Medulla oblongata (tissue), 1 donor: ENCODE data around the gene PMAIP1.
"Not testable (repeated sequence)": the region's sequence is repeated elsewhere in the genome, so short reads cannot be mapped to it uniquely, and the experiment has no call there.

ENCODE experiments used
- DNase-seq: peaks from one replicate; pipeline ENCODE4 v3.0.0-alpha.2; 2015; ENCODE audit errors: extremely low spot score

Gene PMAIP1

DNA sequence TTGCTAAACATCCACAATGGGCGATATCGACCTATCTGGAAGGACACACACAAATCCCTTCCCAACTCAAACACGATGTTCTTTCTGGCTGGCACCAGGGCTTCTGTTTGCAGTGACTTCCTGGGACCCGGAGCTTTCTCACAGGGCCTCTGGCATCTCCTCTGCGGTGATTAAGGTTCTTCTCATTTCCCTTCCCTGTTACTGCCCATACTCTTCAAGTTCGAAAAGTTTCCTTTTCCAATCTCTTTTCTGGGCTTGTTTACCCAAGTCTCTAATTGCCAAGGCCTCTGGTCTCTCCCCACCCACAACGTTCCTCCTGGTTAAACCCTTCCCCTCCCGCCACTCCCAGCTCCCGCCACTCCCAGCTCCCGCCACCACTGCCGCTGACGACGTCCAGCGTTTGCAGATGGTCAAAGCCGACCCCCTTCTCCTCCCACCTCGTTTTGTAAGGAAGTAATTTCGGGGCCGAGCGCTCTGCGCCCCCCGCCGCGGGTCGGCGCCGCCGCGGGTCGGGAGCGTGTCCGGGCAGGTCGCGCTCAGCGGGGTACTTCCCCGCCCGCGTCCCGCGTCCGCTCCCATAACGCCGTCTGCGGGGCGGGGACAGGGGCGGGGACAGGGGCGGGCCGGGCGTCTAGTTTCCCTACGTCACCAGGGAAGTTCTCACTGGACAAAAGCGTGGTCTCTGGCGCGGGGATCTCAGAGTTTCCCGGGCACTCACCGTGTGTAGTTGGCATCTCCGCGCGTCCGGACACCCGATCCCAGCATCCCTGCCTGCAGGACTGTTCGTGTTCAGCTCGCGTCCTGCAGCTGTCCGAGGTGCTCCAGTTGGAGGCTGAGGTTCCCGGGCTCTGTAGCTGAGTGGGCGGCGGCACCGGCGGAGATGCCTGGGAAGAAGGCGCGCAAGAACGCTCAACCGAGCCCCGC is at the start of gene PMAIP1:
Gene PMAIP1 (plus strand): TSS at position 699 of the 924 bp plus-strand sequence. CDS start 182 bp downstream, at position 881.
- peak; percentile 78 for DNase-seq

DNA sequence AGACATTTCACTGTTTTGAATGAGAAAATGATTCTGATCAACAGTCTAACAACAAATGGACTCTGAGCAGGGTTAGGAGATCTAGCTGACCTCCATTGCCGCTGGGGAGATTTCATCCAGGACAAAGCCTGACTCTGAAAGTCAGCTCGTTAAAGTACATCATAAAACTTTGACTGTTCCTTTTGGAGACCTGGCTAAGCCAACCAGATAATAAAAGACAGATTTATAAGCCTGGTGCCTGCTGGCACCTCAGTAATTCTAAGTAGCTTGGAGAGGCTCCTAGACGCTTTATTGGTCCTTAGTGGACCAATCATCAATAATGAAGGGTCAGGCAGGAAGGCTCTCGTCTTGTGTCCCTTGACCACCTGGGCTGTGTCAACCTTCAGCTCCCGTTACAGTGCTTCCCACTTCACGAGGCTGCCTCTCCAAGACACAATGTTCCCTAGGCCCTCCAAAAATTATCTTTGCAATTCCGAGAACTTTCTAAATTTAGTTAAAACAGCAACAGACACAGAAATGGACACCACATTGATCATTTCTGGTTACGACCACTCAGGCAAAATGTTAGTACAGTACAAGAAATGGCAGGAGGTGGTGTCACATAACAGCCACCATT is 47.9 kb upstream of the PMAIP1 start:
- no peak for DNase-seq

DNA sequence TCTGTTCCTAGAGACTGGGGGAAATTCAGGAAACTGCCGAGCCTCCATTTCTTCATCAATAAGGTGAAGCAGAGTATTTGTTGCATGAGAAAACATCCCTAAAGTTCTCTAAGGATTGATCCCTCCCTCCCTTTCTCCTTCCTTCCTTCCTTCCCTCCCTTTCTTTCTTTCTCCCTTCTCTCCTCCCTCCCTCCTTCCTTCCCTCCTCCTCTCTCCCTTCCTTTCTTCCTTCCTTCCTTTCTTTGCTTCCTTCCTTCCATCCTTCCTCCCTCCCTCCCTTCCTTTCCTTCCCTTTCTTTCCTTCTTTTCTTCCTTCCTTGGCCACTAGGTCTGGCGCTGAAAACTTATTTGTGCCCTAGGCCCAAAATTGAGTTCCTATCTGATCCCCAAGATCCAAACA is 47.2 kb upstream of the PMAIP1 start:
- no peak for DNase-seq

DNA sequence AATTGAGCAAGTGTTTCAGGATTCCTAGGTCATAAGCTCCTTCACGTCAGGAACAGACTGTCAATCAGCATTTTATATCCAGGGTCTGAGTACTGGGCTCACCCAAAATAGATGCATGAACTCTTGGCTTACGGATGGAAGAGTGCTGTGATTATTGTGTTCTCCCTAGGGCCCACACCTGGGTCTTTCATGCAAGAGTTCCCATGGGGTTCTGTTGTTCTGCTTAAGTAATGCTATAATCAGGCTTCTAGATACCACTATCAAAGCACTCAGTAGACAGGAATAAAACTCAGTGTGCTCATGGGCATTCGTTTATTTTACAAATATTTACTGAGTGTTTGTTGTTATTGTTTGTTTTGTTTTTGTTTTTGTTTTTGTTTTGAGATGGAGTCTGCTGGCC is 46.4 kb upstream of the PMAIP1 start:
- DNase-seq, result no peak

DNA sequence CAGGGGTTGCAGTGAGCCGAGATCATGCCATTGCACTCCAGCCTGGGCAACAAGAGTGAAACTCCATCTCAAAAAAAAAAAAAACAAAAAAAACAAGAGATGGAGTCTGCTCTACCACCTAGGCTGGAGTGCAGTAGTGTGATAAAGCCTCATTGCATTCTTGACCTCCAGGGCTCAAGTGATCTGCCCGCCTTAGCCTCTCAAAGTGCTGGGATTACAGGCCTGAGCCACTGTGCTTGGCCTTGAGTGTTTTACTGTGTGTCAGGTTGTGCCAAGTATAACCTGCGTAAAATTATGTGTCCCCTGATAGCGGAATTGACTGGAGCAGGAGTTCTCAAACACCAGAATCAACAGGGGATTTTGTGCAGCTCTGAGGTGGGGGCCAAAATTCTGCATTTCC is 45.8 kb upstream of the PMAIP1 start:
- DNase-seq, result not testable (repeated sequence)

DNA sequence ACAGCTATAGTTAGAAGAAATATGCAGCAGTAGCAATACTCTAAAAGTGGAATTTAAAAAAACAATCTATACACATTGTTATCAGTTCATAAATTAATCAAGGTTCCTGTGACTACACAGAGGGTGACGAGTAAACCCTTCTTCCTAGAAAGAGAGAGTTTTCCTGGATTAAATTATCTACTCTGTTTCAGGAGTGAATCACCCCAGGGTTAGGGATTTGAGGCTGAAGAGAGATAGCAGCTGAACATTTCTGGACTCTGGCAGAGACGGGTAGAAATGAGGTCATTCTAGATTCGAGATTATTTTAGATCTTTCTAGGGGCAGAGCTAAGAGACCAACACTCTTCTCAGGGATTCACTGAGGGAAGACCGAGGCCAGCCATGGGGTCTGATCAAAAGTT is 38.8 kb upstream of the PMAIP1 start:
- no peak for DNase-seq

DNA sequence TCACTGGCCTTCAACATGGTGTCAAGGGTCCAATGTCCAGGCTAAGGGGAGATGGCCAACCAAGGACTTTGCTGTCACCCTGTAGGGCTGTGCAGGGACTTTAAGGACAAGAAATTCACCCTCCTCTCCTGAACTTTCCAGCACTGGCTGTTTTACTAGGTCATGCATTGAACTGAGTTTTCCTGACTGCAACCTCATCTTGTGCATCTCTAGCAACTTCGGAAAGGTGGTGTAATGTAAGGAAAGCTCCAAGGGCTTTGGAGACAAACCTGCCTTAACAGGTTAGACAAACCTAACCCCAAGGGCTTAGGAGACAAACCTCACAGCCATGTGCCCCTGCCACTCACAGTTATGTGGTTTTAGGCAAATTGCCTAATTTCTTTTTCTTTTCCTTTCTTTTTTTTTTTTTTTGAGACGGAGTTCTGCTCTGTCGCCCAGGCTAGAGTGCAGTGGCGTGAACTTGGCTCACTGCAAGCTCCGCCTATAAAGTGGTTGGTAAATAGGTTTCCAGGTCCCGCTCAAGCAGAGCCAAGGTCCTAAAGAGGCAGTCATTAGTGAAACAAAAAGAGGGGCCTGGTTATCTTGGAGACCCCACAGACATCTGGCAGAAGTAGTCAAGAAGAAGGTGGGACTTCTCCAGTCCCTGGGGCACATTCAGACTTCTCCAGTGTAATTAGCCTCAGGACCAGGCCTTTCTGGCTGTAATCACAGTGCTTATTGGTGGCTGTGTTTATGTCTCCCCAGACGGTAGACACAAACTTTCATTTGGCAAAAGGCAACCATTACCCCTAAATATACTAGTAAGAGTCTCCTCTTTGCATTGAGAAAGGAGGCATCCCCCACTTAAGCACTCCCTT is 37.6 kb upstream of the PMAIP1 start:
- no peak for DNase-seq

DNA sequence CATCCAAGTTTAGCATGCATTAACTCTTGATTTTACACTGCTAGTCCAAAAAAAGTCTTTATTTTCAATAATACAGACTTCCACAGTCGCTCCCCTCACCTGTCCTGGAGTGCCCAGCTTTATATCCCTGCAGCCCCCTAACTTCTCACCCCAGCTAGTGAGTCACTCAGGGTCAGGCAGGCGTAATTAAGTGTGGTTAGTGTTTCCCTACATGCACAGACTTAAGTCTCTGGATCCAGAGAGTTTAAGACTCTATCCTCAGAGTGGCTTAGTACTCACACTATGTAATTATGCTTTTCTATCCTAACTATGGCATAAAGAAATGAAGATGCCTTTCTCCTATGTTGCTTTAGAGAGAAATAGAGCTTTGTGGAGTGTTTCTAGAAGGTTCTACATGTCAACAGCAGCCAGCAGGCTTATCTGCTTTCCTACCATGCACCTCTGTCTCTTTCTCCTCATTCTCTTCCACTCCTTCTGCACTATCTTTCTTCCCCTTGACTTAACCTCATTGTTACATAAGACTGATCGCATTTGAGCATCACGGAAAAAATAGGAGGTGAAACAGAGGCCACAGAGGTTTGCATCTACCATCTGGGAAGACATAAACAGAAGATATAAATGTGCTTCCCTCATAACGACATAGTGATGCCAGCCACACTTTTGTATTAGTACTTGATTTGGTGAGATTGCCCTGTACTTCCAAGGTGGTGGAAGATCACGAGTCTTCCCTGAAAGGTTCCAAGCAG is 34.4 kb upstream of the PMAIP1 start:
- no peak for DNase-seq

DNA sequence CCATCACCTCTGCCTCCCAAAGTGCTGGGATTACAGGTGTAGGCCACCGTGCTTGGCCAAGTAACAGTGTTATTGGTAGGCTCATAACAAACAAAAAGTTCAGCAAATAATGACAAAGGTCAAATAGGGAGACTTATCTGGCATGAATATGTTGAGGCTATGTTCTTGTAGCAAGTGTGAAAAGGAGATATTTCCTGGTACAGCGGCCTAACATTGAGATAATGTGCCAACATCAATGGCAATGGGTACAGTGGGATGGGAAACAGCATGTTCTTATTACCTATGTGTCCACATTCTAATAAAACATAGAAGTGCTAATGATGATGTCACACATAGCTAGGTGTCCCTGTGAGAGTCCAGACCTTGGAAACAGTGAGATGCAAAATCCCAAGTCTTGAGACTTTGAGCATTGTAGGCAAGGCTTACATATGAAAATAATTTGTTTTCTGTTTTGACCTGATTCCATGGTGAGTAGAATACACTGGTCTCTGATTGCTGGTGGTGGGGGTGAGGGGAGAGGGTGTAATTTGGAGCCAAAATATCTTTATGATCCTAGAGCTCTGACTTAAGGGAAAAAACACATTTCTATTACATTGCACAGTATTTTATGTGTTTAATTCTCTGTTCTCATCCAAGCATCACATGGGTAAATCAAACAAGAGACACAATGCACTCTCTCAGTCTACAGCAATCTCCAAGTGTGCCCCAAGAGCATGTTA is 33.1 kb upstream of the PMAIP1 start:
- DNase-seq, result no peak

DNA sequence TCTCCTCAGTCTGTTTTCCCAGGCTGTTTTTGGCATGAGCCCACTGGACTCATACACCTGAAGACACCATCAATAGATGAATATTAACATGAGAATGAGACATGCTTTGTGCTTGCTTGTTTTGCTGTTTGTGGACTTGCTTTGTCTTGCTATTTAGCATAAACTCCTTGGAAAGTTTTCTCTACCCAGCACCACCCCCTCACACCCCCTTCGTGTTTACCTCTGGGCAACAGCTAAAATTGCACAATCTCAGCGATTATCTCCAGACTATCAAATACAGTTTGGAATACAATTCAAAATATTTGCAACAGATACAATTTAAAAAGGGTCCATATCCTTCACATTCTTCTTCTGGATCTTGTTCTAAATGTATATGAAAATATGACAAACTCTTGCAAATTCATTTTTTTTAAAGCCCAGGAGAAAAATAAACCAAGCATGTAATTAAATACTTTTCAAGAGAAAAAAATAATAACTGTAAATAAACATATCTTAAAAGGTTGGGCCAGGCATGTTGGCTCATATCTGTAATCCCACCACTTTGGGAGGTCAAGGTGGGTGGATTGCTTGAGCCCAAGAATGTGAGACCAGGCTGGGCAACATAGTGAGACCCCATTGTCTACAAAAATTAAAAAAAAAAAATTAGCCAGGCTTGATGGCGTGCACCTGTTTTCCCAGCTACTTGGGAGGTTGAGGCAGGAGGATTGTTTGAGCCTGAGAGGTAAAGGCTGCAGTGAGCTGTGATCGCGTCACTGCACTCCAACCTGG is 32.3 kb upstream of the PMAIP1 start:
- DNase-seq, result no peak

DNA sequence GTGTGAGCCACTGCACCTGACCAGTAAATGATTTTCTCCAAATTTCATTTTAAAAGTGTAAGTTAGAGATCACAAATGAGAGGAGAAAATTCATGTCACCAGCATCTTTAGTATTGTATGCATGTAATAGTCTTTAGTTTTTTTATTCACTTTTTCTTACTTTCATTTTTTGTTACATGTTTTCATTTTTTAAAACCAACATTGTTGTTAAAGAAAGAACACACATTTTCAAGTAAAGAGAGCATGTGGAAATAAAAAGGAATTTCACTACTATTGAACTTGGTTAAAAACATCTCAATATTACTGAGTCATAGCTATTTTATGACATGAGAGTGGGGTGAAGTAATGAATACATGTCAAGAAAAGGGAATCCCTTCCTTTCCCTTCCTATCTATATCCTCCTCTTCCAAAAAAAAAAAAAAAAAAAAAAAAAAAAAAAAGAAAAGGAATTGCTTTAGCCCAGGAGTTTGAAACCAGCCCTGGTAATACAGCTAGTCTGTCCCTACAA is 29.1 kb upstream of the PMAIP1 start:
- DNase-seq, result no peak

DNA sequence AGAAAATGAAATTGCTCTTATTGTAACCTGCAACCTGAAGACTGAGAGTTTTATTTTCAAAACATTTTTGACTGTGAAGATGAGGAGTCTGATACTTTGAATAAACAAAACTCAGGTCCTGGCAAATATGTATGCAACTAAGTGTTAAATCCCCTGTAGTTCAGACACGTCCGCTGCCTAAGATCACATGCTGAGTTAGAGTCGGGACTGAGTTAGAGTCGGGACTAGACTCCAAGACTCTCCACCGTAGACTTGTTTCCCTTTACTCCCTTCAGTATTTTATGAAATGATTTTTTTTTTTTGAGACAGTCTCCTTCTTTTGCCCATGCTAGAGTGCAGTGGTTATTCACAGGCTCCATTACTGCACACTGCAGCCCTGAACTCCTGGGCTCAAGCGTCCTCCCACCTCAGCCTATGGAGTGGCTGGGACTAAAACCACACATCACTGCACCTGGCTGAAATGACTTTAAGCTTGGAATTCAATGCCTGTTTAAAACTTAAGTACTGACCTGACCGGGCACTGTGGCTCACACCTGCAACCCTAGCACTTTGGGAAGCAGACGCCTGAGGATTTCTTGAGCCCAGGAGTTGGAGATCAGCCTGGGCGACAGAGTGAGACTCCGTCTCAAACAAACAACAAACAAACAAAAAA is 28.0 kb upstream of the PMAIP1 start:
- no peak for DNase-seq

DNA sequence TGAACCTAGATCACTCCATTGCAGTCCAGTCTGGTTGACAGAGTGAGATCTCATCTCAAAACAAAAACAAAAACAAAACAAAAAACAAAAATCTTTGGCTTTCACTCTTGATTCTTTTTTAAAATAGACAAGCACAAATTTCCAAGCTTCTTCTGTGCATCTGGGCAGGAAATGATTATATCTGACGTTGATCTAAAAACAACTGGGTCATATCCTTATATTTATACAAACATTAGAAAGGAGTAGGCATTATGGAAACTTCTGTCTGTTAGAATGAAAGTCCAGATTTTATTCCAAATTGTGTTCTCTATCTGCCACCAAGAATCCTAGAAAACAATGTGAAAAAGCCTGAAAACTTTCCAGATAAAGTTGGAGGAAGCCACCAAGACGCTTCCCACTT is 26.2 kb upstream of the PMAIP1 start:
- no peak for DNase-seq

DNA sequence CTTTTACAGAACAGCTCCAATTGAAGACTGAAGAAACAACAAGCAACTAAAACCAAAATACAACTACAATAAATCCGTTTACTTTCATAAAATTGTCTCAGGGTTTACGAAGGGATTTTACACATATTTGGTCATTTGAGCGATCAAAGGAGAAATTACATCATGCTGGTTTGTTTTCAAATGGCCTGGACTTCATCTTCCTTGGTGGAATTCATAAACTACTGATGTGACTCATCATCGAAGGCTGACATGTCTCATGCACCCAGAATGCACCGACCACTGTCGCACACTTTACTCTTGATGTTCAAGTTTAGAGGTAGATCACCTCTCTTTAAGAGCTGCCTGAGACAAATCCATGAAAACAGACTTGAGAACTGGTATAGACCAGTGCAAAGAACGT is 25.6 kb upstream of the PMAIP1 start:
- DNase-seq, result no peak

DNA sequence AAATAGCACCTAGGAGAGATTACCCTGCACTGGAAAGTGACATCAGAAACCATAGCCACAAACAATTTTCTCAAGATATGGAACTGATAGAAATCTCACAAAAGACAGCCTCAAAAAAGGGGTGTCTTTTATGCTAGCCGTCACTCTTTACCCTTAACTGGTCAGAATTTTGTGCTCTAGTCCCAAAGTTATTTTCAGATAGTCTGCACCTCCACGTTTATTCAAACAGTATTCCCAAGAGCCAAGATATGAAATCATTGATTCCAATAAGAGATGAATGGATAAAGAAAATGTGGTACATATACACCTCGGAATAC is 23.5 kb upstream of the PMAIP1 start:
- no peak for DNase-seq

DNA sequence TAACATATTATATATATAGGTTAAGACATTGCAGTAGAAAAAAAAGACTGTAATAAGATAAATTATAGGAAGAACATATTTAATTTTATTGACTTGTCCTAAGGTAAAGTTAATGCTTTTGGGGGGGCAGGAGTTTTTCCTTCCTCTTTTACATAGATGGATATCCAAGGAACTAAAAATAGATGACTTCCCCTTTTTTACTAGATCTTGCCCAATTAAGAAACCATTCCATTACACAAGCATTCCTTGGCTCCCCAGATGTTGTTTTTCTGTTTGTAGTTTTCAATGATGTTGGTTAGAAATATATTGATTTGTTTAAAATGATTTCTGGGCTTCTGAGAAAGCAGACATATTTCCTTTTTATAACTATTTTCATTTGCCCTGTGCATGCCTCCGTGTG is 22.4 kb upstream of the PMAIP1 start:
- peak; percentile 58 for DNase-seq

DNA sequence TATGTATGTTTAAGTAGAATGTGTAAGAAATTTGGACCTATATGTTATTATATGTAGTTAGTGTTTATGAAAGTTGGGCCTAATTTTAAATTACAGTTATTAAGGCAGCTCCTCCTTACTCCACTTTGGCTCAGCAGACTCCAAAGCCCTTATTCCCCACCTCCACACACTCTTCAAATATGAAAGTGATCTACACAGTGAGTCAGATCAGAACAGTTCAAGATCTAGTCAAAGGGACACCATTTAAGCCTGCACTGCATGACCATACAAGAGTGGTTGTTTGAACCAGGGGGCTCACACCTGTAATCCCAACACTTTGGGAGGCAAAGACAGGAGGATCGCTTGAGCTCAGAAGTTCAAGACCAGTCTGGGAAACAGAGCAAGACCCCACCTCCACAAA is 21.2 kb upstream of the PMAIP1 start:
- DNase-seq, result no peak

DNA sequence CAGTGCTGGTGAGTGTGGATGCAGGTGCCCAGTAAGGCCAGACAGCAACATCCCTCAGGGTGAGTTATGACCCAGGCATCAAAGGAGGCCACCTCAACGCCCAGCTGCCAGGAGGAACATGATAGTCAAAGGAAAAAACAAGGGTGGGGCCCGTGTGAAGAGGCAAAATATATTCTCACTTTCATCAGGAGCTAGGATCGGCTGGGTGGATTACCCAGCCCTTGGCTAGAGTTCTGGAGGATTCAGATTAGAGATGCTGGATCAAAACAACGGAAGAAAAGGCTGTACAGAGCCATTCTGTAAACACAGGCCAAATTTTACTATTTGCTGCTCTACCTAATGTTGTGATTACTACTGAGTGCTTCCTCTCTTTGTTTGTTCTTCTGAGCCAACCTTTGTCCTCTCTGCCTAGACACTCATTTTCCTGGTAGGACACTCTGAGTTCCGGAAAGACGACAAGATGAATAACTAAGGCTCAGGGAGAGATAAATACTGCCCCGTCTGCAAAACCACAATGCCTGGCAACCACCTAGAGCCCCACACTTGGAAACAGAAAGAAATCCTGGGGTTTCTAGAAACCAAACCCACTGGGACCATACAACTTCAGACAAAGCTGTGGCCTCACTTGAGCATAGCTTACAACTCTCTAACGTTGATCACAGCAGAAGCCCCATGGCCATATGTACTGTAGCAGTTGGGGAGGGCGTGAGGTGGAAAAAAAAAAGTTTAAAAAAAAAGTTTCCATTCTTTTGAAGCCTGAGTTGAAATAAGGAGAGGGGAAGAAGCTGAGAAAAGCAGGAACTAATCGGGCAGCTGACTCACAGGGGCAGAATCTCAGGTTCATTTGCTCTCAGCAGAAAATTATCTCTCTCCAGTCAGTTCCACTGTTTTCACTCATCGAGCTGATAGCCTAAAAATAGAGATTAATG is 17.8 kb upstream of the PMAIP1 start:
- peak; percentile 37 for DNase-seq

DNA sequence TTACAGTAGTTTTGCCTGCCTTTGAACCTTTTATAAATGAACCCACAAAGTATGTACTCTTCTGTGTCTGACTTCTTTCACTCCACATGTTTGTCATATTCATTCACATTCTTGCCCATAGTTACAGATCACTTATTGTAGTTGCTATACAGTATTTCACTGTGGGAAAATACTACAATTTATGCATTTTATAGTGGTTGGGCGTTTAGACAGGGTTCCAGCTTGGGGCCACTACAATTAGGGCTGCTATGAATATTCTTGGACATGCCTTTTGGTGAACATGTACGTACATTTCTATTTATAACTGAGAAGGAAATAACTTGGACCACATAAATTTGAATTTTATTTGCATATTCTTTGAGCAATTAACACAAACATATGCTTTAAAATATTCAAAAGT is 15.4 kb upstream of the PMAIP1 start:
- no peak for DNase-seq
